ENCODE data around the gene ZNF326.
"Not testable (repeated sequence)": the region's sequence is repeated elsewhere in the genome, so short reads cannot be mapped to it uniquely, and the experiment has no call there.

ZNF326 gene

GRCh38 chr1:89998306-89998705 lies 3.4 kb downstream of the ZNF326 start:
- DNase-seq: peak; percentile 58

- no peak for DNase-seq
These were observed 4.3 kb downstream of the ZNF326 start for GRCh38 chr1:89999208-89999607.

- DNase-seq: no peak
These were observed 4.7 kb downstream of the ZNF326 start for GRCh38 chr1:89999628-90000027.

GRCh38 chr1:90000934-90001676 lies 6.2 kb downstream of the ZNF326 start:
- DNase-seq: no peak

GRCh38 chr1:90007979-90008404 lies 13.1 kb downstream of the ZNF326 start:
- DNase-seq: no peak

GRCh38 chr1:90012300-90012699 lies 17.4 kb downstream of the ZNF326 start:
- no peak for DNase-seq

GRCh38 chr1:90023691-90024090 lies 28.8 kb downstream of the ZNF326 start:
- no peak for DNase-seq

GRCh38 chr1:90027281-90027680 lies 32.4 kb downstream of the ZNF326 start:
- DNase-seq: no peak

GRCh38 chr1:90039652-90040051 lies 44.7 kb downstream of the ZNF326 start:
- no peak for DNase-seq

GRCh38 chr1:90043586-90043985 lies 48.7 kb downstream of the ZNF326 start:
- no peak for DNase-seq

- DNase-seq: no peak
These were observed 49.4 kb downstream of the ZNF326 start for GRCh38 chr1:90044346-90044745.

GRCh38 chr1:90045853-90046563 lies 51.1 kb downstream of the ZNF326 start:
- DNase-seq: peak; percentile 12

- no peak for DNase-seq
These were observed 51.7 kb downstream of the ZNF326 start for GRCh38 chr1:90046635-90047034.

- DNase-seq: no peak
These were observed 53.1 kb downstream of the ZNF326 start for GRCh38 chr1:90048043-90048442.

GRCh38 chr1:90062700-90063643 lies 68.1 kb downstream of the ZNF326 start:
- DNase-seq: not testable (repeated sequence)

GRCh38 chr1:90064109-90064508 lies 69.2 kb downstream of the ZNF326 start:
- not testable (repeated sequence) for DNase-seq

- no peak for DNase-seq
These were observed 72.5 kb downstream of the ZNF326 start for GRCh38 chr1:90067194-90067931.

- DNase-seq: no peak
These were observed 73.8 kb downstream of the ZNF326 start for GRCh38 chr1:90068611-90069280.

- DNase-seq: no peak
These were observed 79.2 kb downstream of the ZNF326 start for GRCh38 chr1:90074137-90074536.

GRCh38 chr1:90074566-90074965 lies 79.7 kb downstream of the ZNF326 start:
- no peak for DNase-seq

GRCh38 chr1:90074970-90075391 lies 80.1 kb downstream of the ZNF326 start:
- peak; percentile 44 for DNase-seq

GRCh38 chr1:90083995-90084394 lies 89.1 kb downstream of the ZNF326 start:
- DNase-seq: no peak

Data from fibroblast of upper back skin (primary cell).